WTC11 (cell line): ENCODE data around the gene CFHR4. TPM values are rescaled to one million over a fixed set of nuclear protein-coding genes. Genes with fewer than 3 reads are reported as not detected.

Experiments
- ATAC-seq: fragments of 200-7000 bp; cut with Tn5 transposase; 2 replicates; pipeline ENCODE4 v1.10.0; 2021; ENCODE audit warnings: mild to moderate bottlenecking, moderate library complexity
- CTCF ChIA-PET: fragments of 300-600 bp; sonication (Branson Sonifier 250); formaldehyde crosslinking; loops from one replicate; lab custom pipeline; 2021; ENCODE audit warnings: antibody characterized with exemption; lab: Charles Lee
- POLR2A ChIA-PET: fragments of 350-600 bp; sonication (Branson Sonifier 250); formaldehyde crosslinking; loops from one replicate; lab custom pipeline; 2021; ENCODE audit warnings: antibody characterized with exemption; lab: Charles Lee
- DNase-seq: peaks from one replicate; pipeline ENCODE4 v3.0.0; 2021; ENCODE audit warnings: low spot score
- H3K27ac Mint-ChIP-seq: 2 replicates; pipeline ENCODE4 v1.8.0; 2021; ENCODE audit warnings: mixed read lengths
- H3K27me3 Mint-ChIP-seq: 2 replicates; pipeline ENCODE4 v1.8.0; 2021; ENCODE audit warnings: low read depth, mild to moderate bottlenecking, moderate library complexity, mixed read lengths
- H3K36me3 Mint-ChIP-seq: 2 replicates; pipeline ENCODE4 v1.8.0; 2021; ENCODE audit warnings: mixed read lengths
- H3K4me1 Mint-ChIP-seq: 2 replicates; pipeline ENCODE4 v1.8.0; 2022; ENCODE audit warnings: mixed read lengths
- H3K4me3 Mint-ChIP-seq: 2 replicates; pipeline ENCODE4 v1.8.0; 2021; ENCODE audit warnings: mild to moderate bottlenecking, moderate library complexity, mixed read lengths
- H3K9me3 Mint-ChIP-seq: 2 replicates; pipeline ENCODE4 v1.8.0; 2021; ENCODE audit warnings: mixed read lengths
- ATF2 ChIP-seq: sonication (generic); formaldehyde crosslinking; IDR thresholded peaks from 2 replicates; pipeline ENCODE4 v1.8.1; 2022; ENCODE audit warnings: low read depth, missing genetic modification reagents, borderline replicate concordance
- ATF6 ChIP-seq: sonication (generic); formaldehyde crosslinking; IDR thresholded peaks from 2 replicates; pipeline ENCODE4 v1.8.1; 2023; ENCODE audit warnings: mild to moderate bottlenecking, missing genetic modification reagents
- CREM ChIP-seq: sonication (generic); formaldehyde crosslinking; IDR thresholded peaks from 2 replicates; pipeline ENCODE4 v1.8.1; 2022; ENCODE audit warnings: mild to moderate bottlenecking, missing genetic modification reagents, moderate library complexity
- ELF4 ChIP-seq: sonication (generic); formaldehyde crosslinking; IDR thresholded peaks from 2 replicates; pipeline ENCODE4 v1.8.1; 2022; ENCODE audit warnings: low read depth, mild to moderate bottlenecking, moderate library complexity, missing genetic modification reagents
- EMX1 ChIP-seq: fragments of 250-450 bp; sonication (Bioruptor Pico); IDR thresholded peaks from 2 replicates; pipeline ENCODE4 v1.8.0; 2021; ENCODE audit warnings: mild to moderate bottlenecking
- ETV6 ChIP-seq: sonication (generic); formaldehyde crosslinking; IDR thresholded peaks from 2 replicates; pipeline ENCODE4 v1.8.1; 2022; ENCODE audit warnings: mild to moderate bottlenecking, missing genetic modification reagents
- FOXK1 ChIP-seq: sonication (generic); formaldehyde crosslinking; IDR thresholded peaks from 2 replicates; pipeline ENCODE4 v1.8.0; 2022; ENCODE audit warnings: mild to moderate bottlenecking, moderate library complexity, missing genetic modification reagents
- GRHL2 ChIP-seq: fragments of 250-450 bp; sonication (Bioruptor Pico); IDR thresholded peaks from 2 replicates; pipeline ENCODE4 v1.8.0; 2022; ENCODE audit warnings: mild to moderate bottlenecking, moderate library complexity; ENCODE audit not compliant: insufficient replicate concordance, severe bottlenecking
- GTF2I ChIP-seq: fragments of 250-450 bp; sonication (Bioruptor Pico); conservative IDR thresholded peaks from 2 replicates; pipeline ENCODE4 v1.4.0; 2021; ENCODE audit warnings: mild to moderate bottlenecking
- HMGA2 ChIP-seq: fragments of 250-450 bp; sonication (Bioruptor Pico); IDR thresholded peaks from 2 replicates; pipeline ENCODE4 v1.4.0; 2021; ENCODE audit warnings: mild to moderate bottlenecking, moderate library complexity
- NFE2L1 ChIP-seq: sonication (generic); formaldehyde crosslinking; IDR thresholded peaks from 2 replicates; pipeline ENCODE4 v1.8.1; 2023; ENCODE audit warnings: missing genetic modification reagents
- NFYB ChIP-seq: sonication (generic); formaldehyde crosslinking; conservative IDR thresholded peaks from 2 replicates; pipeline ENCODE4 v1.8.0; 2022; ENCODE audit warnings: low read depth, missing genetic modification reagents
- PRRX2 ChIP-seq: fragments of 250-450 bp; sonication (Bioruptor Pico); IDR thresholded peaks from 2 replicates; pipeline ENCODE4 v1.8.0; 2021; ENCODE audit warnings: mild to moderate bottlenecking
- SMAD4 ChIP-seq: sonication (generic); formaldehyde crosslinking; IDR thresholded peaks from 2 replicates; pipeline ENCODE4 v1.8.0; 2022; ENCODE audit warnings: mild to moderate bottlenecking, missing genetic modification reagents
- SP1 ChIP-seq: sonication (generic); formaldehyde crosslinking; conservative IDR thresholded peaks from 2 replicates; pipeline ENCODE4 v1.8.1; 2022; ENCODE audit warnings: missing genetic modification reagents
- USF1 ChIP-seq: sonication (generic); formaldehyde crosslinking; IDR thresholded peaks from 2 replicates; pipeline ENCODE4 v1.8.0; 2022; ENCODE audit warnings: mild to moderate bottlenecking, missing genetic modification reagents
- USF2 ChIP-seq: sonication (generic); formaldehyde crosslinking; IDR thresholded peaks from 2 replicates; pipeline ENCODE4 v1.8.1; 2023; ENCODE audit warnings: mild to moderate bottlenecking, missing genetic modification reagents, moderate library complexity
- ZBTB21 ChIP-seq: sonication (generic); formaldehyde crosslinking; IDR thresholded peaks from 2 replicates; pipeline ENCODE4 v1.8.1; 2023; ENCODE audit warnings: mild to moderate bottlenecking, missing genetic modification reagents, borderline replicate concordance
- ZBTB43 ChIP-seq: sonication (generic); formaldehyde crosslinking; IDR thresholded peaks from 2 replicates; pipeline ENCODE4 v1.8.1; 2023; ENCODE audit warnings: mild to moderate bottlenecking, missing genetic modification reagents
- ZNF138 ChIP-seq: sonication (generic); formaldehyde crosslinking; conservative IDR thresholded peaks from 2 replicates; pipeline ENCODE4 v1.8.1; 2022; ENCODE audit warnings: mild to moderate bottlenecking, moderate library complexity, missing genetic modification reagents
- ZNF232 ChIP-seq: sonication (generic); formaldehyde crosslinking; IDR thresholded peaks from 2 replicates; pipeline ENCODE4 v1.8.0; 2022; ENCODE audit warnings: mild to moderate bottlenecking, missing genetic modification reagents
- ZNF263 ChIP-seq: sonication (generic); formaldehyde crosslinking; IDR thresholded peaks from 2 replicates; pipeline ENCODE4 v1.8.1; 2022; ENCODE audit warnings: low read depth, mild to moderate bottlenecking, moderate library complexity, missing genetic modification reagents
- ZNF317 ChIP-seq: sonication (generic); formaldehyde crosslinking; IDR thresholded peaks from 2 replicates; pipeline ENCODE4 v1.8.1; 2023; ENCODE audit warnings: low read depth, mild to moderate bottlenecking, moderate library complexity, missing genetic modification reagents, borderline replicate concordance
- ZNF425 ChIP-seq: fragments of 250-450 bp; sonication (Bioruptor Pico); conservative IDR thresholded peaks from 2 replicates; pipeline ENCODE4 v1.9.0; 2021; ENCODE audit warnings: mild to moderate bottlenecking
- total RNA-seq: library from RNA; stranded (reverse); gene quantifications from 3 replicates; pipeline ENCODE4 v1.2.3, GENCODE V29; 2021

Gene CFHR4
- total RNA-seq, 1 experiment from 2014 or later = 0.42 TPM

- no peak for ATAC-seq
- peaks cover 11% of the 10 kb centered on the region for H3K36me3 Mint-ChIP-seq
- DNase-seq = no peak
- ChIA-PET POLR2A (no interaction called here), CTCF (no interaction called here)
- H3K9me3 Mint-ChIP-seq = peaks cover 13% of the 10 kb centered on the region
- no peaks in the 10 kb centered on the region for H3K27me3 Mint-ChIP-seq
- H3K27ac Mint-ChIP-seq = no peak overlapping the region
- no peak overlapping the region for H3K4me3 Mint-ChIP-seq
- TF ChIP-seq PRRX2 (no peak), NFE2L1 (CRISPR knock-in tag) (no peak), USF2 (no peak)
- TF ChIP-seq, all 79 proteins: peak for 0
- H3K4me1 Mint-ChIP-seq = no peaks in the 10 kb centered on the region
These were observed 3.4 kb downstream of the CFHR4 start for GRCh38 chr1:196891251-196891650.

GRCh38 chr1:196896355-196896754 lies 8.5 kb downstream of the CFHR4 start:
- H3K27me3 Mint-ChIP-seq = no peaks in the 10 kb centered on the region
- no peaks in the 10 kb centered on the region for H3K9me3 Mint-ChIP-seq
- ChIA-PET POLR2A (no interaction called here), CTCF (no interaction called here)
- H3K4me3 Mint-ChIP-seq = no peak overlapping the region
- no peaks in the 10 kb centered on the region for H3K36me3 Mint-ChIP-seq
- ATAC-seq (no peak), DNase-seq (no peak)
- no peak overlapping the region for H3K27ac Mint-ChIP-seq
- H3K4me1 Mint-ChIP-seq = peaks cover 7% of the 10 kb centered on the region; the same call in 1 of the 2 replicates
- no peak for TF ChIP-seq USF1
- TF ChIP-seq SMAD4 (CRISPR knock-in tag) = no peak
- TF ChIP-seq NFYB = no peak
- TF ChIP-seq CREM (CRISPR knock-in tag) = no peak
- no peak for TF ChIP-seq ZNF263 (CRISPR knock-in tag)
- no peak for TF ChIP-seq PRRX2
- no peak for TF ChIP-seq FOXK1
- TF ChIP-seq GTF2I (CRISPR knock-in tag) = no peak
- TF ChIP-seq ELF4 (CRISPR knock-in tag) = no peak

- no peaks in the 10 kb centered on the region for H3K27me3 Mint-ChIP-seq
- H3K9me3 Mint-ChIP-seq = no peaks in the 10 kb centered on the region
- POLR2A ChIA-PET = no interaction called here
- H3K36me3 Mint-ChIP-seq = no peaks in the 10 kb centered on the region
- ATAC-seq (peak; percentile 92), DNase-seq (peak; percentile 28)
- CTCF ChIA-PET = no interaction called here
- no peak overlapping the region for H3K4me3 Mint-ChIP-seq
- H3K4me1 Mint-ChIP-seq = peaks cover 7% of the 10 kb centered on the region; the same call in 1 of the 2 replicates
- H3K27ac Mint-ChIP-seq = no peak overlapping the region
- no peak for TF ChIP-seq HMGA2 (CRISPR knock-in tag)
- TF ChIP-seq EMX1 = no peak
- TF ChIP-seq ETV6 (CRISPR knock-in tag) = no peak
- TF ChIP-seq ZNF317 (CRISPR knock-in tag) = no peak
- no peak for TF ChIP-seq ZNF138 (CRISPR knock-in tag)
- no peak for TF ChIP-seq ZNF232 (CRISPR knock-in tag)
- TF ChIP-seq ATF2 (CRISPR knock-in tag) = no peak
- no peak for TF ChIP-seq GRHL2 (CRISPR knock-in tag)
- no peak for TF ChIP-seq ZBTB21 (CRISPR knock-in tag)
- TF ChIP-seq ZBTB43 = no peak
- TF ChIP-seq SP1 (CRISPR knock-in tag) = no peak
- TF ChIP-seq ZNF425 = no peak
- TF ChIP-seq ATF6 = no peak
These were observed 9.4 kb downstream of the CFHR4 start for GRCh38 chr1:196897158-196897828.
